ENCODE results near the gene CABP7. TPM values are rescaled to one million over a fixed set of nuclear protein-coding genes. Genes with fewer than 3 reads are reported as not detected.

Gene CABP7
- total RNA-seq, 4 donors from 2014 or later: 0.13 to 0.19 TPM; not detected in 2

GRCh38 chr22:29684244-29684643 is 35.6 kb upstream of the CABP7 start:
- no peak for TF ChIP-seq CTCF (IDR thresholded peaks at IDR 0.05)
- ATAC-seq (ENCODE audit: low FRiP score): no peak
- no peak for DNase-seq (ENCODE audit: low spot score)

DNA sequence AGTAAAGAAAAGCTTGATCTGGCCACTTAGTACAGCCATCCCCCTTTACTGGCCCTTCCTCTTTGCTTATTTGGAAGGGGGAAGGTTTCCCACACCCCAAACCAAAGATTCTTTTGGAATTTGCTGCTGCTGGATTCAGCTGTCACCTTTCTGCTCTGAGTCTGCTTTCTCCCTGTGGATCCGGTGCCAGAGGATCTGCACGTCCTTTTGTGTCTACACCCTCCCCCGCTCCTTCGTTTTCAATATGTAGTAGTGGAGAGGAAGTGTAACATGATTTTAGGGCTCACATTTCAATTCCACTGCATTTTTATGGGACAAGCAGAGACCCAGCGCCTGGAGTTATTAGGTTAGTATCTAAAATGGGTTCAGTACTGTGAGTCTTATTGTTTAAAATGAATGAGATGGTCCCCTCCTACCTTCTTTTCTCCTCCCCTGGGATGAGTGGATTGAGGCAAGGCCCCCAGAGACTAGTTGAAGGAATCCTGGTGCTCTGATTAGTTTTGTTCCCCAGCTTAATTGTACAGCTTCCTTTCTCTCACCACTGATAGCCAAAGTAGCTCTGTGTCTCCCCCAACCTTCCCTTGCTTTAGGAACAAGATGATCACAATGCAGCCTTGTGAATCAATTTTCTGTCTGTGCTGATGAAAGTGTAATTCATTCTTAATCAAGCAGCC is 30.5 kb upstream of the CABP7 start:
- ATAC-seq (ENCODE audit: low FRiP score): no peak
- no peak for DNase-seq (ENCODE audit: low spot score)
- no peak for TF ChIP-seq CTCF (IDR thresholded peaks at IDR 0.05)

GRCh38 chr22:29689880-29690213 is 30.0 kb upstream of the CABP7 start:
- TF ChIP-seq CTCF (IDR thresholded peaks at IDR 0.05): no peak
- ATAC-seq (ENCODE audit: low FRiP score): no peak
- no peak for DNase-seq (ENCODE audit: low spot score)

DNA sequence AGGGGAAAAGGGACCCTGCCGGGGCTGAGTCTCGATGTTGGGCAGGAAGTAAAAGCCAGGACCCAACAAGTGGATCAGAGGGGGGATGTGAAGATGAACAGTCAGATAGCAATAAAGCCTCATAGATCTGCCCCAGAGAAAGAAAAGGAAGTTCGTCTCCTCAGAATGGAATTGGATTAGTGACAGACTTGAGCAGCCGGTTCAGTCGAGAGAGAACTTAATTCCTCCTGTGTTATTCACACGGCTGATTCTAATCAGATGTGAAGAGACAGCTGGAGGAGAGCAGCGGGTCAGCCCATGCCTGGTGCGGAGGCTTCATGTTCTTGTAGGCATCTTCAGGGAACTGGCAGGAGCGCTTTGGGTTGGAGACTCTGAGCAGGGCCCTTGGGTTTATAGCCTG is 29.3 kb upstream of the CABP7 start:
- ATAC-seq (ENCODE audit: low FRiP score) (no peak), DNase-seq (ENCODE audit: low spot score) (no peak)
- no peak for TF ChIP-seq CTCF (IDR thresholded peaks at IDR 0.05)

- ATAC-seq (ENCODE audit: low FRiP score) (no peak), DNase-seq (ENCODE audit: low spot score) (no peak)
- no peak for TF ChIP-seq CTCF (IDR thresholded peaks at IDR 0.05)
These were observed 28.0 kb upstream of the CABP7 start for GRCh38 chr22:29691636-29692326.

GRCh38 chr22:29692327-29692640 is 27.5 kb upstream of the CABP7 start:
- ATAC-seq (ENCODE audit: low FRiP score) (no peak), DNase-seq (ENCODE audit: low spot score) (no peak)
- no peak for TF ChIP-seq CTCF (IDR thresholded peaks at IDR 0.05)

DNA sequence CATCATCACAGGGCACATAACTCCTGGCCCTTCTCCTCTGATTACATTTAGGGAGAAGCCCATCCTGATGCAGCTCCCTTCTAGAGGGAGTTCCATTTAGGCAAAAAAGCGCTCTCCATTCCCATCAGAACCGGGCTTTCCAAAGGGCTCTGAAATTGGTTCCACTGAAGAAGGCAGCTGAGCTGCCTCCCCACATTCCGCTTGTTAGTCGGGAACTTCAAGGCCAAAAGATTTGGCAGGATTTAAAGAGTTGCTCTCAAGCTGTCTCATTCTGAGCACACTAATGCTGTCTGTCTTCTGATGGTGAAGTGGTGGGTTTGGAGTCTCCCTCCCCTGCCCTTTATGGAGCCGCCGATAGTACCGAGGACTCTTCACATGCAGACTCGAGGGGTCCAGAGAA is 26.6 kb upstream of the CABP7 start:
- DNase-seq (ENCODE audit: low spot score): no peak
- no peak for TF ChIP-seq CTCF (IDR thresholded peaks at IDR 0.05)
- ATAC-seq (ENCODE audit: low FRiP score): peak; percentile 45
